ENCODE measurements around the gene MACF1. TPM values are rescaled to one million over a fixed set of nuclear protein-coding genes. Genes with fewer than 3 reads are reported as not detected.

MACF1 gene
- total RNA-seq, 4 donors from 2014 or later: 82.1 to 247 (median 154) TPM

GRCh38 chr1:39488012-39488545 lies 283.6 kb downstream of the MACF1 start:
- TF ChIP-seq CTCF (IDR thresholded peaks at IDR 0.05) (no peak), POLR2A (IDR thresholded peaks at IDR 0.05) (no peak)
- peaks cover 0 to 33% (median 0%) of the 10 kb centered on the region in 4 donors for H3K27me3 ChIP-seq
- intact Hi-C loops (cut with DNase I): no loop called here
- H3K4me3 ChIP-seq: no peak overlapping the region
- H3K4me1 ChIP-seq: peaks cover 4 to 27% (median 15%) of the 10 kb centered on the region in 3 donors
- no peak overlapping the region for H3K27ac ChIP-seq
- WGBS, 2 donors: 82 to 95% methylated on average over 2 to 5 of the region's 5 CpGs
- peaks cover 0 to 48% (median 12%) of the 10 kb centered on the region in 3 donors for H3K36me3 ChIP-seq
- DNase-seq: no peak
- H3K9me3 ChIP-seq: no peaks in the 10 kb centered on the region

- TF ChIP-seq POLR2A (IDR thresholded peaks at IDR 0.05) (no peak), CTCF (IDR thresholded peaks at IDR 0.05) (no peak)
- H3K9me3 ChIP-seq: no peaks in the 10 kb centered on the region
- H3K36me3 ChIP-seq: peaks cover 0 to 39% (median 12%) of the 10 kb centered on the region in 3 donors
- no peak for DNase-seq
- WGBS, 2 donors: 49 to 66% methylated on average over 5 to 6 of the region's 7 CpGs
- peak overlapping the region in 1 of 4 donors; percentile 36 for H3K27ac ChIP-seq
- intact Hi-C loops (cut with DNase I): no loop called here
- no peak overlapping the region for H3K4me3 ChIP-seq
- peaks cover 0 to 42% (median 0%) of the 10 kb centered on the region in 4 donors for H3K27me3 ChIP-seq
- H3K4me1 ChIP-seq: peaks cover 4 to 27% (median 15%) of the 10 kb centered on the region in 3 donors
These were observed 284.5 kb downstream of the MACF1 start for GRCh38 chr1:39488793-39489566.

- DNase-seq: no peak
- WGBS, 2 donors: 58 to 62% methylated on average over 10 to 12 of the region's 13 CpGs
- intact Hi-C loops (cut with DNase I): no loop called here
- H3K27ac ChIP-seq: no peak overlapping the region
- no peaks in the 10 kb centered on the region for H3K9me3 ChIP-seq
- H3K4me1 ChIP-seq: peaks cover 4 to 27% (median 15%) of the 10 kb centered on the region in 3 donors
- H3K4me3 ChIP-seq: no peak overlapping the region
- H3K27me3 ChIP-seq: peaks cover 0 to 49% (median 0%) of the 10 kb centered on the region in 4 donors
- H3K36me3 ChIP-seq: peaks cover 0 to 34% (median 11%) of the 10 kb centered on the region in 3 donors
- TF ChIP-seq CTCF (IDR thresholded peaks at IDR 0.05) (no peak), POLR2A (IDR thresholded peaks at IDR 0.05) (no peak)
These were observed 285.2 kb downstream of the MACF1 start for GRCh38 chr1:39489567-39490239.

GRCh38 chr1:39490596-39491145 lies 286.2 kb downstream of the MACF1 start:
- H3K9me3 ChIP-seq: no peaks in the 10 kb centered on the region
- H3K4me3 ChIP-seq: peak overlapping the region; percentile 35 to 68 (median 44)
- WGBS, 2 donors: 5 to 50% methylated on average over 1 to 11 of the region's 32 CpGs
- peaks cover 4 to 27% (median 15%) of the 10 kb centered on the region in 3 donors for H3K4me1 ChIP-seq
- intact Hi-C loops (cut with DNase I): no loop called here
- no peak for DNase-seq
- peaks cover 0 to 24% (median 2%) of the 10 kb centered on the region in 3 donors for H3K36me3 ChIP-seq
- H3K27ac ChIP-seq: peak overlapping the region in 1 of 4 donors; percentile 40
- TF ChIP-seq CTCF (IDR thresholded peaks at IDR 0.05) (no peak), POLR2A (IDR thresholded peaks at IDR 0.05) (no peak)
- H3K27me3 ChIP-seq: peaks cover 0 to 54% (median 0%) of the 10 kb centered on the region in 4 donors
